ENCODE data around the gene IKBKG. TPM values are rescaled to one million over a fixed set of nuclear protein-coding genes. Genes with fewer than 3 reads are reported as not detected.

Gene IKBKG
- total RNA-seq, 2 experiments from 2014 or later: 14.3 to 34.4 TPM

GRCh38 chrX:154594491-154594890 is 47.1 kb downstream of the IKBKG start:
- H2AFZ ChIP-seq (ENCODE audit: low read length): no peak overlapping the region
- no peaks in the 10 kb centered on the region for H3K9me2 ChIP-seq (ENCODE audit: insufficient read depth, low read length)
- H3K27ac ChIP-seq (ENCODE audit: low read depth, low read length, poor library complexity, severe bottlenecking): no peak overlapping the region
- H3K4me2 ChIP-seq (ENCODE audit: low read length): no peak overlapping the region
- H3K4me3 ChIP-seq (ENCODE audit: low read depth, low read length, poor library complexity, severe bottlenecking): no peak overlapping the region
- H3K36me3 ChIP-seq (ENCODE audit: insufficient read depth, low read length): no peaks in the 10 kb centered on the region
- no peaks in the 10 kb centered on the region for H3K4me1 ChIP-seq (ENCODE audit: insufficient read depth, low read length, poor library complexity, severe bottlenecking)
- no peaks in the 10 kb centered on the region for H3K9me3 ChIP-seq (ENCODE audit: low read length)
- no TSS peak for BruUV-seq (replicated peaks)
- H3K79me2 ChIP-seq (ENCODE audit: insufficient read depth, low read depth, low read length): no peaks in the 10 kb centered on the region
- TF ChIP-seq CTCF (conservative IDR thresholded peaks at IDR 0.05; ENCODE audit: low read length) (no peak), EZH2phosphoT487 (IDR thresholded peaks at IDR 0.05; ENCODE audit: borderline replicate concordance, low read depth, low read length) (no peak)
- ChIA-PET CTCF (ENCODE audit: unreplicated experiment) (no interaction called here), POLR2A (no interaction called here)
- DNase-seq (ENCODE audit: low spot score): no peak
- intact Hi-C loops (cut with micrococcal nuclease; ENCODE audit: unreplicated experiment): no loop called here
- no peaks in the 10 kb centered on the region for H4K20me1 ChIP-seq (ENCODE audit: insufficient read depth, low read length)

- CTCF ChIA-PET (ENCODE audit: unreplicated experiment): no interaction called here
- H3K4me2 ChIP-seq (ENCODE audit: low read length): no peak overlapping the region
- no peak overlapping the region for H3K4me3 ChIP-seq (ENCODE audit: low read depth, low read length, poor library complexity, severe bottlenecking)
- TF ChIP-seq EZH2phosphoT487 (IDR thresholded peaks at IDR 0.05; ENCODE audit: borderline replicate concordance, low read depth, low read length): no peak
- no peak for TF ChIP-seq CTCF (conservative IDR thresholded peaks at IDR 0.05; ENCODE audit: low read length)
- H3K36me3 ChIP-seq (ENCODE audit: insufficient read depth, low read length): no peaks in the 10 kb centered on the region
- no peaks in the 10 kb centered on the region for H4K20me1 ChIP-seq (ENCODE audit: insufficient read depth, low read length)
- intact Hi-C loops (cut with micrococcal nuclease; ENCODE audit: unreplicated experiment): no loop called here
- no peak overlapping the region for H2AFZ ChIP-seq (ENCODE audit: low read length)
- no peak for DNase-seq (ENCODE audit: low spot score)
- POLR2A ChIA-PET: interaction anchor here (0.6 kb wide), 1 partner anchor 112 kb away, joined by 4 read pairs; no protein-coding TSS in a partner anchor
- H3K9me3 ChIP-seq (ENCODE audit: low read length): no peaks in the 10 kb centered on the region
- no TSS peak for BruUV-seq (replicated peaks)
- H3K4me1 ChIP-seq (ENCODE audit: insufficient read depth, low read length, poor library complexity, severe bottlenecking): no peaks in the 10 kb centered on the region
- no peak overlapping the region for H3K27ac ChIP-seq (ENCODE audit: low read depth, low read length, poor library complexity, severe bottlenecking)
- no peaks in the 10 kb centered on the region for H3K9me2 ChIP-seq (ENCODE audit: insufficient read depth, low read length)
- no peaks in the 10 kb centered on the region for H3K79me2 ChIP-seq (ENCODE audit: insufficient read depth, low read depth, low read length)
These were observed 48.3 kb downstream of the IKBKG start for GRCh38 chrX:154595559-154596249.

- no peak overlapping the region for H2AFZ ChIP-seq (ENCODE audit: low read length)
- H3K9me3 ChIP-seq (ENCODE audit: low read length): no peaks in the 10 kb centered on the region
- BruUV-seq (replicated peaks): no TSS peak
- no peaks in the 10 kb centered on the region for H3K79me2 ChIP-seq (ENCODE audit: insufficient read depth, low read depth, low read length)
- DNase-seq (ENCODE audit: low spot score): no peak
- H3K4me1 ChIP-seq (ENCODE audit: insufficient read depth, low read length, poor library complexity, severe bottlenecking): no peaks in the 10 kb centered on the region
- no peak overlapping the region for H3K4me2 ChIP-seq (ENCODE audit: low read length)
- no peak overlapping the region for H3K27ac ChIP-seq (ENCODE audit: low read depth, low read length, poor library complexity, severe bottlenecking)
- no peak overlapping the region for H3K4me3 ChIP-seq (ENCODE audit: low read depth, low read length, poor library complexity, severe bottlenecking)
- CTCF ChIA-PET (ENCODE audit: unreplicated experiment): no interaction called here
- intact Hi-C loops (cut with micrococcal nuclease; ENCODE audit: unreplicated experiment): no loop called here
- no peaks in the 10 kb centered on the region for H3K9me2 ChIP-seq (ENCODE audit: insufficient read depth, low read length)
- POLR2A ChIA-PET: interaction anchor here (0.6 kb wide), 1 partner anchor 111 kb away, joined by 4 read pairs; no protein-coding TSS in a partner anchor
- no peaks in the 10 kb centered on the region for H4K20me1 ChIP-seq (ENCODE audit: insufficient read depth, low read length)
- no peaks in the 10 kb centered on the region for H3K36me3 ChIP-seq (ENCODE audit: insufficient read depth, low read length)
- TF ChIP-seq EZH2phosphoT487 (IDR thresholded peaks at IDR 0.05; ENCODE audit: borderline replicate concordance, low read depth, low read length): no peak
- no peak for TF ChIP-seq CTCF (conservative IDR thresholded peaks at IDR 0.05; ENCODE audit: low read length)
These were observed 49.0 kb downstream of the IKBKG start for GRCh38 chrX:154596290-154596929.

Data from OCI-LY7 (cell line).